Endothelial cell (in vitro differentiated cells): ENCODE measurements around the gene SORCS2. TPM values are rescaled to one million over a fixed set of nuclear protein-coding genes. Genes with fewer than 3 reads are reported as not detected.

Source experiments
- DNase-seq: peaks from one replicate; pipeline ENCODE4 v3.0.0; 2021; ENCODE audit warnings: low spot score
- H3K27ac Mint-ChIP-seq: one replicate; pipeline ENCODE4 v1.8.0; 2021; ENCODE audit warnings: mixed read lengths, inconsistent platforms; ENCODE audit not compliant: unreplicated experiment
- H3K27me3 Mint-ChIP-seq: one replicate; pipeline ENCODE4 v1.8.0; 2021; ENCODE audit warnings: mild to moderate bottlenecking, moderate library complexity, mixed read lengths, inconsistent platforms; ENCODE audit not compliant: unreplicated experiment
- H3K36me3 Mint-ChIP-seq: one replicate; pipeline ENCODE4 v1.8.0; 2021; ENCODE audit warnings: mild to moderate bottlenecking, low read depth, mixed read lengths, inconsistent platforms; ENCODE audit not compliant: unreplicated experiment
- H3K4me1 Mint-ChIP-seq: one replicate; pipeline ENCODE4 v1.8.0; 2021; ENCODE audit warnings: mild to moderate bottlenecking, mixed read lengths, inconsistent platforms; ENCODE audit not compliant: unreplicated experiment
- H3K4me3 Mint-ChIP-seq: one replicate; pipeline ENCODE4 v1.8.0; 2021; ENCODE audit warnings: mild to moderate bottlenecking, mixed read lengths, inconsistent platforms; ENCODE audit not compliant: unreplicated experiment
- H3K9me3 Mint-ChIP-seq: one replicate; pipeline ENCODE4 v1.8.0; 2021; ENCODE audit warnings: mixed read lengths, inconsistent platforms; ENCODE audit not compliant: unreplicated experiment
- total RNA-seq: library from RNA; stranded (reverse); fragmentation: NEBNext Ultra II Directional; extraction: Animal tissue kit (Norgen Biotek cat#: 25700); gene quantifications from one replicate; pipeline ENCODE4 v1.2.1, GENCODE V29; 2021; ENCODE audit not compliant: unreplicated experiment
- TF ChIP-seq, protein P1 (sequence below): fragments of 200-600 bp; sonication (generic); IDR thresholded peaks from one replicate; pipeline ENCODE4 v1.5.0; 2021; ENCODE audit warnings: antibody characterized with exemption; ENCODE audit not compliant: unreplicated experiment

Gene SORCS2
- total RNA-seq, 1 donor from 2014 or later: 1.3 TPM

GRCh38 chr4:7487998-7488671, 295.8 kb downstream of the SORCS2 start:
- H3K27me3 Mint-ChIP-seq: peaks cover 4% of the 10 kb centered on the region
- no peaks in the 10 kb centered on the region for H3K36me3 Mint-ChIP-seq
- TF ChIP-seq, protein P1, sequence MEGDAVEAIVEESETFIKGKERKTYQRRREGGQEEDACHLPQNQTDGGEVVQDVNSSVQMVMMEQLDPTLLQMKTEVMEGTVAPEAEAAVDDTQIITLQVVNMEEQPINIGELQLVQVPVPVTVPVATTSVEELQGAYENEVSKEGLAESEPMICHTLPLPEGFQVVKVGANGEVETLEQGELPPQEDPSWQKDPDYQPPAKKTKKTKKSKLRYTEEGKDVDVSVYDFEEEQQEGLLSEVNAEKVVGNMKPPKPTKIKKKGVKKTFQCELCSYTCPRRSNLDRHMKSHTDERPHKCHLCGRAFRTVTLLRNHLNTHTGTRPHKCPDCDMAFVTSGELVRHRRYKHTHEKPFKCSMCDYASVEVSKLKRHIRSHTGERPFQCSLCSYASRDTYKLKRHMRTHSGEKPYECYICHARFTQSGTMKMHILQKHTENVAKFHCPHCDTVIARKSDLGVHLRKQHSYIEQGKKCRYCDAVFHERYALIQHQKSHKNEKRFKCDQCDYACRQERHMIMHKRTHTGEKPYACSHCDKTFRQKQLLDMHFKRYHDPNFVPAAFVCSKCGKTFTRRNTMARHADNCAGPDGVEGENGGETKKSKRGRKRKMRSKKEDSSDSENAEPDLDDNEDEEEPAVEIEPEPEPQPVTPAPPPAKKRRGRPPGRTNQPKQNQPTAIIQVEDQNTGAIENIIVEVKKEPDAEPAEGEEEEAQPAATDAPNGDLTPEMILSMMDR: no peak
- no peak for DNase-seq
- H3K4me1 Mint-ChIP-seq: no peaks in the 10 kb centered on the region
- H3K4me3 Mint-ChIP-seq: no peak overlapping the region
- no peak overlapping the region for H3K27ac Mint-ChIP-seq
- H3K9me3 Mint-ChIP-seq: no peaks in the 10 kb centered on the region

- TF ChIP-seq, protein P1: no peak
- DNase-seq: no peak
- no peaks in the 10 kb centered on the region for H3K36me3 Mint-ChIP-seq
- no peaks in the 10 kb centered on the region for H3K4me1 Mint-ChIP-seq
- H3K27ac Mint-ChIP-seq: no peak overlapping the region
- no peak overlapping the region for H3K4me3 Mint-ChIP-seq
- H3K27me3 Mint-ChIP-seq: peaks cover 7% of the 10 kb centered on the region
- H3K9me3 Mint-ChIP-seq: no peaks in the 10 kb centered on the region
Observed at GRCh38 chr4:7491915-7492314, 299.6 kb downstream of the SORCS2 start.

GRCh38 chr4:7498446-7499200, 306.3 kb downstream of the SORCS2 start:
- TF ChIP-seq, protein P1: no peak
- no peaks in the 10 kb centered on the region for H3K4me1 Mint-ChIP-seq
- H3K9me3 Mint-ChIP-seq: no peaks in the 10 kb centered on the region
- no peak for DNase-seq
- H3K36me3 Mint-ChIP-seq: no peaks in the 10 kb centered on the region
- H3K27ac Mint-ChIP-seq: no peak overlapping the region
- no peak overlapping the region for H3K4me3 Mint-ChIP-seq
- H3K27me3 Mint-ChIP-seq: peaks cover 11% of the 10 kb centered on the region

- Mint-ChIP-seq H3K4me3 (no peak overlapping the region), H3K9me3 (no peaks in the 10 kb centered on the region), H3K27ac (no peak overlapping the region), H3K27me3 (peaks cover 11% of the 10 kb centered on the region), H3K36me3 (no peaks in the 10 kb centered on the region), H3K4me1 (no peaks in the 10 kb centered on the region)
- no peak for DNase-seq
- TF ChIP-seq, protein P1: no peak
Observed at GRCh38 chr4:7499661-7500060, 307.3 kb downstream of the SORCS2 start.

- no peak for DNase-seq
- Mint-ChIP-seq H3K4me3 (no peak overlapping the region), H3K4me1 (no peaks in the 10 kb centered on the region), H3K27ac (no peak overlapping the region), H3K9me3 (no peaks in the 10 kb centered on the region), H3K36me3 (no peaks in the 10 kb centered on the region), H3K27me3 (peaks cover 11% of the 10 kb centered on the region)
- TF ChIP-seq, protein P1: no peak
Observed at GRCh38 chr4:7500404-7500803, 308.1 kb downstream of the SORCS2 start.
